Activated CD8-positive, alpha-beta memory T cell treated with anti-CD3 and anti-CD28 coated beads, Interleukin-2, amount 10 ng/mL, durations not matched to agents 7 days and 5 days (primary cell): ENCODE measurements around the gene ZNF493. TPM values are rescaled to one million over a fixed set of nuclear protein-coding genes. Genes with fewer than 3 reads are reported as not detected.

Source experiments
- total RNA-seq, 2 experiments: library from RNA; stranded (reverse); gene quantifications; one replicate each; pipeline ENCODE4 v1.2.3, GENCODE V29; 2021

Gene ZNF493
- total RNA-seq, 2 experiments from 2014 or later = 9.0 to 18.6 TPM

Other genes with a start within 250 kb of the ZNF493 start
- 10 to 100 TPM; 13.9 to 17.7 TPM for gene ZNF708, start 67.7 kb upstream of the ZNF493 start, total RNA-seq
- gene ZNF738, start 38.1 kb upstream of the ZNF493 start, total RNA-seq = 10 to 100 TPM; 12.6 to 13.2 TPM
- 10 to 100 TPM in 1 of 2 experiments, 1 to 10 TPM in 1; 6.7 to 10.4 TPM for gene ZNF429, start 108.5 kb downstream of the ZNF493 start, total RNA-seq